ENCODE data around the gene SENP2. TPM values are rescaled to one million over a fixed set of nuclear protein-coding genes. Genes with fewer than 3 reads are reported as not detected.

The SENP2 gene
- total and polyA plus RNA-seq, 7 experiments from 2014 or later = 11.0 to 59.2 (median 40.8) TPM

DNA sequence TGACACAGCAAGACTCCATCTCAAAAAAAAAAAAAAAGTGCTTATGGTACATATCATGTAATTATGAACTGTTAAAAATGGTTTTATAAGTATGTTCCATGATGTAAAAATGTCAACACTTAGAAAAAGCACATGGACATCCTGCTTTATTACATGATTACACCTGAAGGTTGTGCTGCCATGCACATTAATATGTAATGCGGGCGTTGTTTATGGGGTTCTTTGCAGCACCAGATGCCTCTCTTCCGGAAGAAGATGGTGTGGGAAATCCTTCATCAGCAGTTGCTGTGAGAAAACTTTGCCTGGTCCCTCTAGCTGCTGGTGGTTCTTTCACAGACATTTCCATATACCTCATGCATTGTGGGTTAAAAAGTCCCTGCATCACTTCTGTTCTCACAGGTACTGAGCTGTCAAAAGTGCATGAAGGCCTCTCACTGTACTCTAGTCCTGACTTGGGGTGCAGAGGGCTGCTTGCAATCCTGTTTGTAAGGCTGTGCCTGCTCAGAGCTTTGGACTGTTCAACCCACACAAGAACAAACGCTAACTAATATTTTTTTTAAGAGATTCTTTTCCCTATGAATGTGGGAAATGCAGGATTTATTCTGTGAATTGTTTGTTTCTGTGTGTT is 43.6 kb downstream of the SENP2 start:
- Histone ChIP-seq H3K27me3 (ENCODE audit: control insufficient read depth in 2 of 2, insufficient read depth in 2 of 2, low read length in 2 of 2) (no peaks in the 10 kb centered on the region), H3K4me1 (ENCODE audit: control insufficient read depth in 2 of 2, insufficient read depth in 2 of 2, low read length in 2 of 2) (no peaks in the 10 kb centered on the region), H3K27ac (ENCODE audit: low read depth, low read length) (no peak overlapping the region), H3K4me3 (ENCODE audit: low read length) (no peak overlapping the region), H3K9me3 (ENCODE audit: control insufficient read depth in 2 of 3, low read length in 3 of 3) (no peaks in the 10 kb centered on the region), H3K36me3 (ENCODE audit: control insufficient read depth in 2 of 3, insufficient read depth in 3 of 3, low read length in 3 of 3) (peaks cover 0 to 42% (median 9%) of the 10 kb centered on the region in 3 experiments)
- no peak overlapping the region for H3K4me3 Mint-ChIP-seq
- intact Hi-C loops (cut with micrococcal nuclease) = no loop called here
- peaks cover 0 to 11% (median 7%) of the 10 kb centered on the region in 7 donors for H3K4me1 Mint-ChIP-seq
- DNase-seq (no peak), ATAC-seq (no peak)
- peaks cover 3 to 21% (median 10%) of the 10 kb centered on the region in 5 donors for H3K36me3 Mint-ChIP-seq
- H3K9me3 Mint-ChIP-seq = no peaks in the 10 kb centered on the region
- H3K27me3 Mint-ChIP-seq = no peaks in the 10 kb centered on the region
- POLR2A ChIA-PET = interaction anchor here (0.7 kb wide), 1 partner anchor 458 kb away, joined by 3 read pairs; no protein-coding TSS in a partner anchor
- peak overlapping the region in 3 of 9 donors; percentile 16 to 68 (median 25) for H3K27ac Mint-ChIP-seq
- CTCF ChIA-PET = no interaction called here

DNA sequence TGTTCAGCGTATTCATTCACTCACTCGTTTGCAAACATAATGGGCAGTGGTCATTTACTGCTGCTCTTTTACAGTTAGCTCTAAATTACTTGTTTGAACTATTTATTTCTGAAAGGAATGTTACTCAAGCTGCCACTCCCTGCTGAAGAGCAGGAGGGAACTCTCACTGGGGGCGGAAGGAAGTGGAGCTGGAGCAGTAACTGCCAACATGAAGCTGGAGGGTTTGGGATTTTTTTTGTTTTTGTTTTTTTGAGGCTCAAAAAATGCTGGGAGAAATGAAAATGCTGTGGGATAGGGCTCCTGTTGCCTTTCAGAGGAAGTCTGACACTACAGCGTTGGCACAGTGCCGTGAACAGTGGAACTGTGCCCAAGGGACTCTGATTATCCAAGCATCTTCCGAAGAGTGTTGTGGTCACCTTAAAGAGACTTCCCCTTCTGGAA is 44.1 kb downstream of the SENP2 start:
- intact Hi-C loops (cut with micrococcal nuclease) = no loop called here
- ChIA-PET CTCF (no interaction called here), POLR2A (interaction anchor here (0.7 kb wide), 1 partner anchor 459 kb away, joined by 3 read pairs; no protein-coding TSS in a partner anchor)
- H3K36me3 ChIP-seq (ENCODE audit: control insufficient read depth in 2 of 3, insufficient read depth in 3 of 3, low read length in 3 of 3) = peaks cover 0 to 39% (median 9%) of the 10 kb centered on the region in 3 experiments
- no peak for DNase-seq
- no peaks in the 10 kb centered on the region for H3K27me3 ChIP-seq (ENCODE audit: control insufficient read depth in 2 of 2, insufficient read depth in 2 of 2, low read length in 2 of 2)
- Mint-ChIP-seq H3K27me3 (no peaks in the 10 kb centered on the region), H3K27ac (peak overlapping the region in 4 of 9 donors; percentile 16 to 68 (median 40)), H3K9me3 (no peaks in the 10 kb centered on the region), H3K4me1 (peaks cover 0 to 11% (median 7%) of the 10 kb centered on the region in 7 donors), H3K36me3 (peaks cover 3 to 17% (median 10%) of the 10 kb centered on the region in 5 donors), H3K4me3 (no peak overlapping the region)
- H3K9me3 ChIP-seq (ENCODE audit: control insufficient read depth in 2 of 3, low read length in 3 of 3) = no peaks in the 10 kb centered on the region
- H3K4me1 ChIP-seq (ENCODE audit: control insufficient read depth in 2 of 2, insufficient read depth in 2 of 2, low read length in 2 of 2) = no peaks in the 10 kb centered on the region
- no peak overlapping the region for H3K4me3 ChIP-seq (ENCODE audit: low read length)
- H3K27ac ChIP-seq (ENCODE audit: low read depth, low read length) = no peak overlapping the region
- no peak for ATAC-seq

DNA sequence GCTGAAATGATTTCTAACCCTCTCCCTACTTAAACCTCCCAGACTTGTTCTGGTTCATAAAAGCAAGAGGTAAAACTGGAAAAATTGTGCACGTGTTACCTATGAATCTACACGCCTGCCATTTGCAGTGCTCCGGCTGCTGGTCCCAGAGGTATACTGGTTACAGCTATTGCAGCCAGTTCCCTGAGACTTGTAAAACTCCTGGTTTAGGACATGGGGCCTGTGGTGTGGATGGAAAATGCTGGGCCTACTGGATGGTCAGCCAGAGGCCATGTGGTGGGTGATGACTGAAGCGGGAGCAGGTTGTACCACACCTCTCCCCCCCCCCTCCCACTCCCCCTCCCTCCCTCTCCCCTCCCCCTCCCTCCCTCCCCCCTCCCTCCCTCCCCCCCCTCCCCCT is 45.0 kb downstream of the SENP2 start:
- Mint-ChIP-seq H3K27ac (no peak overlapping the region), H3K4me1 (peaks cover 0 to 11% (median 7%) of the 10 kb centered on the region in 7 donors), H3K4me3 (no peak overlapping the region), H3K27me3 (no peaks in the 10 kb centered on the region), H3K36me3 (peaks cover 3 to 13% (median 5%) of the 10 kb centered on the region in 5 donors), H3K9me3 (no peaks in the 10 kb centered on the region)
- POLR2A ChIA-PET = no interaction called here
- H3K4me1 ChIP-seq (ENCODE audit: control insufficient read depth in 2 of 2, insufficient read depth in 2 of 2, low read length in 2 of 2) = no peaks in the 10 kb centered on the region
- CTCF ChIA-PET = no interaction called here
- ATAC-seq = no peak
- DNase-seq = no peak
- no peaks in the 10 kb centered on the region for H3K9me3 ChIP-seq (ENCODE audit: control insufficient read depth in 2 of 3, low read length in 3 of 3)
- H3K27ac ChIP-seq (ENCODE audit: low read depth, low read length) = no peak overlapping the region
- no peaks in the 10 kb centered on the region for H3K27me3 ChIP-seq (ENCODE audit: control insufficient read depth in 2 of 2, insufficient read depth in 2 of 2, low read length in 2 of 2)
- no peak overlapping the region for H3K4me3 ChIP-seq (ENCODE audit: low read length)
- intact Hi-C loops (cut with micrococcal nuclease) = no loop called here
- peaks cover 0 to 33% (median 1%) of the 10 kb centered on the region in 3 experiments for H3K36me3 ChIP-seq (ENCODE audit: control insufficient read depth in 2 of 3, insufficient read depth in 3 of 3, low read length in 3 of 3)

DNA sequence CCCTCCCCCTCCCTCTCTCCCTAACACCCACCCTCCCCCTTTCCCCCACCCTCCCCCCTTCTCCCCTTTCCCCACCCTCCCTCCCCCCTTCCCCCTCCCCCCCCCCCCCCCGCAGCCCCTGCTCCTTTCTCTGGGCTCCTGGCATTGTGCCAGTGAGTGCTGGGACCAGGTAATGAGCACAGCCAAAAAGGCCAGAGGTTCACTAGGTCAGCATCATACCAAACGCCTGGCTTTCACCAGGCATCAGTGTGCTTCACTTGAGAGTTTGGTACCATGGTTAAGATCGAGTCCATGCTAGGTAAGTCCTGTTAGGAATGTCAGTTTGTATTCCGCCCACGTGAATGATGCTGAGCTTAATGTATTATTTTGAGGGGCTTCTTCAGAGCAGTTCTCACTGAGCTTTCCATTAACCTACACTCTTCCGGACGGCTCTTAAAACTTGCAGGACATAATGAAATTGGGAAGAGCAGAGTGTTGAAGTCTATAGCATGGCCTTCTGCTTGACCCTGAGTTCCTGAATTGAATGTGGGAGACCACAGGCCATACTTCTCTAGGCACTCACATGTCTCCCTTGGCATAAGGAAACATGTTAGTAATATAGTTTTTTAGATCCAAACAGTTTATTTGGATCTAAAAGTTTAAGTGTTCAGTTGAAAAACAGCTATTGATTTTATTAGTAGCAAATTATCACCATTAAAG is 45.6 kb downstream of the SENP2 start:
- no peaks in the 10 kb centered on the region for H3K27me3 ChIP-seq (ENCODE audit: control insufficient read depth in 2 of 2, insufficient read depth in 2 of 2, low read length in 2 of 2)
- Mint-ChIP-seq H3K4me3 (no peak overlapping the region), H3K36me3 (peaks cover 3 to 13% (median 5%) of the 10 kb centered on the region in 5 donors), H3K27me3 (no peaks in the 10 kb centered on the region), H3K27ac (peak overlapping the region in 2 of 9 donors; percentile 10 to 12), H3K9me3 (no peaks in the 10 kb centered on the region), H3K4me1 (peaks cover 0 to 11% (median 7%) of the 10 kb centered on the region in 7 donors)
- ChIA-PET POLR2A (no interaction called here), CTCF (no interaction called here)
- peaks cover 0 to 30% (median 0%) of the 10 kb centered on the region in 3 experiments for H3K36me3 ChIP-seq (ENCODE audit: control insufficient read depth in 2 of 3, insufficient read depth in 3 of 3, low read length in 3 of 3)
- no peak overlapping the region for H3K27ac ChIP-seq (ENCODE audit: low read depth, low read length)
- DNase-seq (no peak), ATAC-seq (no peak)
- H3K4me1 ChIP-seq (ENCODE audit: control insufficient read depth in 2 of 2, insufficient read depth in 2 of 2, low read length in 2 of 2) = no peaks in the 10 kb centered on the region
- no peak overlapping the region for H3K4me3 ChIP-seq (ENCODE audit: low read length)
- no peaks in the 10 kb centered on the region for H3K9me3 ChIP-seq (ENCODE audit: control insufficient read depth in 2 of 3, low read length in 3 of 3)
- intact Hi-C loops (cut with micrococcal nuclease) = no loop called here

DNA sequence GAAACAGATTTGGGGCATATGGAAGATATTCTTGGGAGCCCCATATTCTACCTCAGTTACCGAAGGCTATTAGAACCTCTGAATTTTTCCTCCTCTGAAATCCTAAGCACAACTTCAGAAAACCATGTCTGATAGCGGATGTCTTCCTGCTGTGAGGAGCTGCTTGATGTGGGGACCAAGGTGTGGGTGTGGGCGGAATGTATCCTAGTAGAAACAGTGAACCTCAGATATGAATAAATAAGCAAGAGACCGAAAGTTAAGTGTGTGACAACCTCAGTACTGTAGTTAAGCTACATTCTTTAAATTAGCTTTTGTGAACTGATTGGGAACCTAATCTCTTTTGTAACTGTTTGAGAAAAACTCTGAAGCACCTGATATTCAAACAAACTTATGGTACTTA is 46.9 kb downstream of the SENP2 start:
- no peaks in the 10 kb centered on the region for H3K4me1 ChIP-seq (ENCODE audit: control insufficient read depth in 2 of 2, insufficient read depth in 2 of 2, low read length in 2 of 2)
- ATAC-seq (no peak), DNase-seq (peak in 2 of 9 donors; percentile 6 to 11)
- no peaks in the 10 kb centered on the region for H3K27me3 Mint-ChIP-seq
- H3K9me3 ChIP-seq (ENCODE audit: control insufficient read depth in 2 of 3, low read length in 3 of 3) = no peaks in the 10 kb centered on the region
- CTCF ChIA-PET = no interaction called here
- H3K4me3 Mint-ChIP-seq = peak overlapping the region in 2 of 10 donors; percentile 4 to 7
- H3K4me1 Mint-ChIP-seq = peaks cover 0 to 11% (median 7%) of the 10 kb centered on the region in 7 donors
- POLR2A ChIA-PET = interaction anchor here (0.6 kb wide), 2 partner anchors 20 to 258 kb away, joined by 3 read pairs; no protein-coding TSS in a partner anchor
- intact Hi-C loops (cut with micrococcal nuclease) = no loop called here
- no peak overlapping the region for H3K27ac ChIP-seq (ENCODE audit: low read depth, low read length)
- no peak overlapping the region for H3K4me3 ChIP-seq (ENCODE audit: low read length)
- peaks cover 0 to 19% (median 0%) of the 10 kb centered on the region in 3 experiments for H3K36me3 ChIP-seq (ENCODE audit: control insufficient read depth in 2 of 3, insufficient read depth in 3 of 3, low read length in 3 of 3)
- H3K27me3 ChIP-seq (ENCODE audit: control insufficient read depth in 2 of 2, insufficient read depth in 2 of 2, low read length in 2 of 2) = no peaks in the 10 kb centered on the region
- H3K27ac Mint-ChIP-seq = peak overlapping the region in 5 of 9 donors; percentile 1 to 74 (median 58)
- H3K9me3 Mint-ChIP-seq = peaks cover 0 to 3% (median 0%) of the 10 kb centered on the region in 11 donors
- peaks cover 0 to 10% (median 2%) of the 10 kb centered on the region in 5 donors for H3K36me3 Mint-ChIP-seq

DNA sequence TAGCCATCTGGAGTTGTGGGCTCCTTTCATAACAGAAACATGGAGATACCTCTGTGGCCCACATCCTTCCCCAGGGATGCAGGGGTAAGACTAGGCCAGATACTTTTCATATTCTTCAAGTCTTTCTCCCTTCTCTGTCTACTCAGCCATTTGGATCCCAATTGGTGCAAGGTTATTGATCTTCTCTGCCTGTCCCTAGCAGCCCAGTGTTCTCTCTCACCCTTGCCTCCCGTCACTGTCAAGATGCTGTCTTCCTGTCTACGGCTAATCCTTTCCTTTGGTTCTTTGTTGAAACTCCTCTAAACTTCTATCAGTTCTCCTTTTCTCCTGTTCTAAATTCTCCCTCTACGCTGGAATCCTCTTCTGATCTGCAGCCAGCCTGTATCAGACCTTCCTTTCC is 51.3 kb downstream of the SENP2 start:
- H3K27me3 Mint-ChIP-seq = peaks cover 0 to 5% (median 0%) of the 10 kb centered on the region in 5 donors
- Histone ChIP-seq H3K36me3 (ENCODE audit: control insufficient read depth in 2 of 3, insufficient read depth in 3 of 3, low read length in 3 of 3) (no peaks in the 10 kb centered on the region), H3K9me3 (ENCODE audit: control insufficient read depth in 2 of 3, low read length in 3 of 3) (no peaks in the 10 kb centered on the region), H3K27me3 (ENCODE audit: control insufficient read depth in 2 of 2, insufficient read depth in 2 of 2, low read length in 2 of 2) (no peaks in the 10 kb centered on the region), H3K27ac (ENCODE audit: low read depth, low read length) (no peak overlapping the region), H3K4me3 (ENCODE audit: low read length) (no peak overlapping the region), H3K4me1 (ENCODE audit: control insufficient read depth in 2 of 2, insufficient read depth in 2 of 2, low read length in 2 of 2) (no peaks in the 10 kb centered on the region)
- ATAC-seq (no peak), DNase-seq (no peak)
- peaks cover 0 to 11% (median 7%) of the 10 kb centered on the region in 7 donors for H3K4me1 Mint-ChIP-seq
- ChIA-PET CTCF (no interaction called here), POLR2A (no interaction called here)
- H3K36me3 Mint-ChIP-seq = no peaks in the 10 kb centered on the region
- H3K4me3 Mint-ChIP-seq = no peak overlapping the region
- intact Hi-C loops (cut with micrococcal nuclease) = no loop called here
- H3K9me3 Mint-ChIP-seq = peaks cover 0 to 3% (median 0%) of the 10 kb centered on the region in 11 donors
- no peak overlapping the region for H3K27ac Mint-ChIP-seq

Data from naive thymus-derived CD4-positive, alpha-beta T cell (primary cell).